ENCODE data around the gene SP8.
"Not testable (repeated sequence)": the region's sequence is repeated elsewhere in the genome, so short reads cannot be mapped to it uniquely, and the experiment has no call there.

Gene SP8

DNA sequence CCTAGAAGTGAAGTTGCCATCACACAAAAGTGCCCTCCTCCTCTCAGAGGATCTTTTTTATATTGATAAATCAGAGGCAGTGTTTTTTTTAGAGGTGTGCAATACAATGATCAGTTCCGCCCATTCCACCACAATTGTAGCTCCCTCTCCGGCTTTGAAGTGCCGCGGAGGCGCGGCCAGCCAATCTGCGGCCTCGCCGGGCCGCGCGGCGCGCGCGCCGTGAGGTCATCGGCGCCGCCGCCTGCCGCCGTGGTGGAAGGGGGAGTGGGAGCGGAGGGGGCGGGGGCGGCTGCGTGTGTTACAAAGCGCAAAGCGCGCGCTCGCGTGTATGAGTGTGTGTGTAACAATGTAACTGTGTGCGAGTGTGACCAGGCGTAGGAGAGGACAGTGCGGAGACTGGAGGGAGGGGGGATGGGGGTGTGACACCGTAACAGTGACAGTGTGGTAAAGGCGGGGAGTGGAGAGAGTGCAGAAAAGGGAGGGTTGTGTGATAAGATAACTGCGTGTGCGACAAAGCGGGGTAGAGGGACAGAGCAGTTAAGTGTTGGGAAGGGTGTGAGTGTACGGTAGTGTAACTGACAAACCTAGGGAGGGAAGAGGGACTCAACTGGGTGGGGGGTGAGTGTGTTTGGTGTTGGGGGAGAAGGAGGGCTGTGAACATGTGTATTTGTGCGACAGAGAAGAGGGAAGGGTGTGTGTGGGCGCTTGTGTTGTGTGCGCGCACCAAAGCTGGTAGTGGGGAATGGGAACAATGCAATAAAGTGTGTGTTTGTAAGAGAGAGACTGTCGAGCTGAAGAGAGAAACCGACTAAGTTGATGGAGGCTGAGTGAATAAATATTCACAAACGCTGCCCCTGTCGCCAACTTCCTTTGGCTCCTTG lies at the start of gene SP8:
Gene SP8 (minus strand): TSS at position 108 of the 881 bp plus-strand sequence. CDS start 88 bp downstream, at position 20.
- no peak for DNase-seq

DNA sequence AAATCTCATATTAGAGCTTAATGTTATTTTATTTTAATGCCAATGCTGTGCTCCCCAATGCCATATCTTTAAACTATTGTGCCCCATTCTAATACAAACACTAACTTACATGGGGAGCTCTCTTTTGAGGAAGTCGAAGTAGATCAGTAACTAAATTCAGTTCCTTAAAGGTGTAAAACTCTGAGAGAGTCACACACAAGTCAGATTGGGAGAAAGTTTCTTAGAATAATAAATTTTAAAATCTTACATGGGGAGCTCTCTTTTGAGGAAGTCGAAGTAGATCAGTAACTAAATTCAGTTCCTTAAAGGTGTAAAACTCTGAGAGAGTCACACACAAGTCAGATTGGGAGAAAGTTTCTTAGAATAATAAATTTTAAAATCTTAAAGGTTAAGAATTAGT lies 49.7 kb upstream of the SP8 start:
- not testable (repeated sequence) for DNase-seq

DNA sequence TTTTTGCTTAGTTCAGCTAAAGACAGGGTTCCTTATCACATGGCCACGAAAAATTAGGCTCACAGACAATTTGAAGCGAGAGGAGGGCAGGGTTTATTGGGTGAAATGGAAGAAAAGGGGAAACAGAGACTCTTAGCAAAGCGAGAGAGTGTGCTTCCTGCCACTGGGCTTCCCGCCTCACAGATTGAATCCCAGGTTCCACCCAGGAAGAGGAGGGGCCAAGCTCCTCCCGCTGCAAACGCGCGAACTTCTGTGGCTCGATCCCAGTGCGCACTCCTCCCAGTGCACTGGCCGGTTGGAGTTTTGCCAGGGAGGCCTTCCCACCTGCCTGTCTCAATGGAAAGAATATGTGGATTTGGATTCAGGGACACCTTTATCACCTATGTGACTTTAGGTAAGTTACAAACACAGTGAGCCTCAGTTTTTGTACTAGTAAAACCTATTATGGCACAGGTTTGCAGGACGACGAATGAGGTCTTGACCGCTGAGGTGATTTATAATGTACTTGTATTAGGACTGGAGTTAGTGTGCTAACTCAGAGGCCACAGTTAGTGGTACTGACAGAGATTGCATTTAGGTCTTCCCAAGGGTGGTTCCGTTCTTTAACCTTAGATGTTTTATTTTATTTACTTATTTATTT lies 48.5 kb upstream of the SP8 start:
- DNase-seq: no peak

DNA sequence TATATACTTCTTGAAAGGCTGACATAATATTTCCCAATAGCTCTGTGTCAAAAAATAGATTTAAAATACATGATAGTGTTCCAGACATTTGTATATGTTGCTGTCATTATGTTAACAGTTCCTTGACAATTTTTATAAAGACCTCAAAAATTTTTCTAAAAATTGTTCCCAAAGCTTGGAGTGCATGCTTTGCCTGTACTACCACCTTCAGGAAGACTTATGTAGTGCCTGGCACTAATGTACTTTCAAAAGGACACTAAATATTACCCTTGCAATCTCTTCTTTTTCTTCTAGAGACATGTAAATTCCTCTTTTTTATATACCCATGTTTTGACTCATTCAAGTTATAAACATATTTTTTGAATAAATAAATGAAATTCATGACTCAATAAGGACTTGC lies 48.0 kb upstream of the SP8 start:
- DNase-seq: no peak

DNA sequence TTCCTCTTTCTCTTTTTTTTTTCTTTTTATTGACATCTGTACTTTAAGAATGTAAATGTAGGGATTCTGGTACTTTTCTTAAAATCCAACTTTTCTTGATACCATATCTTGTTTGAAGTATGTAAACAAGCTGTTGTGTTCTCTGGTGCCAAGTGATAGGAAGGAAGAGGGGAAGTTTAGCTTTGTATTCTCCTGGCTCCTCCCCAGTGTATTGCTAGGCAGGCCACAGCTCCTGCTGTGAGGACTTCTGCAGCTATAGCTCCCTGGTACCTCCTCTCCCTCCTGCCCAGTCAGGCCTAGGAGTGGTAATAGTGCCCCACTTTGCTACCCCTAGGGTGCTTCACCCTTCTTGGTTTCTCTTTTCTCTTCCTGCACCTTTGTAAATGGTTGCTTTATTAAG lies 45.3 kb upstream of the SP8 start:
- DNase-seq: no peak

DNA sequence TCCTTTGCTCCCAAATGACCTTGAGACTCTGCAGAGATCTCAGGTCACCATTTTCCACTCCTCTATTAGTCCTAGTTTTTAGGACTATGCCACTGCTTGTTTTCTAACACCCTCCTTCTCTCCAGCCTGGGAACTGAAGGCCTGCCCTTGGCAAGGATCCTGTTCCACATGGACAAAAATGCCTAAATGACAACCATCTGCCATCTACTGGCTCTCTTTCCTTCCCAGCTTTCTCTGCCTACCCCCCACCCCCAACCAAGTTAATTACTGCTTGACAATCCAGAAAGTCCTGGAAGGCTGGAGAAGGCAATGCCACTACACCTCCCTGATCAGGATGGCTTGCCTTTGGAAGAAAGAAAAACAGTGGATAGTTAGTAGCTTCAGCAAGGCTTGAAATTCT lies 44.8 kb upstream of the SP8 start:
- DNase-seq: no peak

DNA sequence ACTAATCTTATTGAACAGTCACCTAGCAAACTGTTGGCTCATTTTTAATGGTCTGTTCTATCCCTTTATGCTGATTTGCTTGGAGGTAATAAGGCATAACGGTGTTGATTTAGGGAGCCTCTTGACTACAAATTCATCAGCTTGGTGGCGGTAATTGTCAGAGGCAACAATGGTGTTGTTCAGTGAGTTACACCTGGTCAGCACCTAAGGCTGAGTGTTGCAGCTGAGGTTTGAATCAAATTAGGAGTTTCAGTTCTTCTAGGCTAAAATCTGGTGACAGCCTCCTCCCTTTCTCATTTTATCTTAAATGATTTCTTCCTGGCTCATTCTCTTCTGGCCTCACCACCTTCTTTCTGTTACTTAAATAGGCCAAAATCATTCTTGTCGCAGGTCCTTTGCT lies 42.3 kb upstream of the SP8 start:
- no peak for DNase-seq

DNA sequence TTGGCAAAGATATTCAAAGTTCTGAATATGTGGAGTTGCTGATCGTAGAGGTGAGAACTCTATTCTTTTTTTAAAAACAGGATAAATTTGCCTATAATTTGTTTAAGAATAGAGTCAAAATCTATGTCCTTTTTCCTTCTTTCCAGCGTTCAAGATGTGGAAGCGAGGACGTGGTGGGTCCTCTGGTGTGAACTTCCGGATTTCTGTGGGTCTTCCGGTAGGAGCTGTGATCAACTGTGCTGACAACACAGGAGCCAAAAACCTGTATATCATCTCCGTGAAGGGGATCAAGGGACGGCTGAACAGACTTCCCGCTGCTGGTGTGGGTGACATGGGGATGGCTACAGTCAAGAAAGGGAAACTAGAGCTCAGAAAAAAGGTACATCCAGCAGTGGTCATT lies 40.5 kb upstream of the SP8 start:
- DNase-seq: no peak

DNA sequence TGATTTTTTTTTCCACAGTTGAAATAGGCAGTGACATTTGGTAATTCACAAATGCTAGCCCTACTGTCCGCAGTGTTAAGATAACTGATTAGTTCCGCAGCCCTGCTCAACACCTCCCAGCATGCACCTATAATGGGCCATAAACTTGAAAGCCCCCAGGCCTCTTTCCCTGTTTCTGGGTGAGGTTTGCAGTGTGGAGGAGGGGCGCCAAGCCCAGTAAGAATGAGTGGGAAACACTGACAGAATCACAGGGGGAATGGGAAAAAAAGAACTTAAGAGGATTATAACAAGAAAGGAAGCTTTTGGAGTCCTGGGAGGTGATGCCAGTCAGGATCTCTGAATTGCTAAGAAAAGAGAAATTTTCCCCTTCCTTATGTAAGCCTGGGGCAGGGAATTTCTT lies 39.6 kb upstream of the SP8 start:
- no peak for DNase-seq

DNA sequence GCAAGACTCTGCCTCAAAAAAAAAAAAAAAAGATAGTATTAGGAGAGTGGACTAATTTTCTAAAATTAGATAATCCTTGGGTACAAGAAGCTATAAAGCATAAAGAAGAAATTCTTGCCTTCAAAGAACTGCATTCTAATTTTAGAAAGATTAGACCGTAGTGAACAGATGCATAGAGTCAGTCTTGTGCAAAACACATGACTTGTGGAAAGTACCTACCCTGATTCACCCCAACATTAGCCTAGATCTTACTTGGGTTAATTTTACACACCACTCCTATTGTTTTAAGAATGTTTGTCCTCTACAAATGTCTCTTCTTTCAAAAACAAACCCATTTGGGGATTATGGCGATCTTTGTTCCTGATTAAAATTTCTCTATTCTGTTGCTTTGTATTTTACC lies 38.9 kb upstream of the SP8 start:
- no peak for DNase-seq

DNA sequence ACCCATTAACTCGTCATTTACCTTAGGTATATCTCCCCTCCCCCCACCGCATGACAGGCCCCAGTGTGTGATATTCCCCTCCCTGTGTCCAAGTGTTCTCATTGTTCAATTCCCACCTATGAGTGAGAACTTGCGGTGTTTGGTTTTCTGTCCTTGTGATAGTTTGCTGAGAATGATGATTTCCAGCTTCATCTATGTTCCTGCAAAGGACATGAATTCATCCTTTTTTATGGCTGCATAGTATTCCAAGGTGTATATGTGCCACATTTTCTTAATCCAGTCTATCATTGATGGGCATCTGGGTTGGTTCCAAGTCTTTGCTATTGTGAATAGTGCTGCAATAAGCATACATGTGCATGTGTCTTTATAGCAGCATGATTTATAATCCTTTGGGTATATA lies 34.7 kb upstream of the SP8 start:
- DNase-seq: not testable (repeated sequence)

DNA sequence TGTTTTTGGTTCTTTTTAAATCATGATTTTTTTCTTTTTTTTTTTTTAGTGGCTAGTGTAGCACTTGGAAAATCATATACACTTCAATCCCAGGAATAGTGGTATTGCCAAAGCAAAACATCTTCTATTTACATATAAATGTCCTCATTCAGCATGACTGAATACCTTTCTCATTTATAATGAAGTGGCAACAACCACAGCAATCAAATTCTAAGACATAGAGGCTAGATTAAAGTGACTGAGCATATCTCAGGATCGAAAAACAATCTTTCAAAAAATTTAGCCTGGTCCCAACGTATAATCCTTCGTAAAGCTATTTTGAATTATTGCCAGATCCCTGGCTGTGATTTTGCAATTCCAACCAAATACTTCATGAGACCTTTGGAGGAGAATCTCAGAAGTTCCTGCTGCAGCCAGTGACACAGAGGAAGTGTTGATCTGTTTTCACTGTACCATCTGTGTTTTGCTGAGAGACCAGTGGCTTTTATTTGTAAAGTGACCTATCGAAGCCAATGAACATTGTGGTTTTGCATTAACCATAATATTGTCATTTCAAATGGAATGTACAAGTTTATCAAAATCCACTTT lies 29.8 kb upstream of the SP8 start:
- no peak for DNase-seq

DNA sequence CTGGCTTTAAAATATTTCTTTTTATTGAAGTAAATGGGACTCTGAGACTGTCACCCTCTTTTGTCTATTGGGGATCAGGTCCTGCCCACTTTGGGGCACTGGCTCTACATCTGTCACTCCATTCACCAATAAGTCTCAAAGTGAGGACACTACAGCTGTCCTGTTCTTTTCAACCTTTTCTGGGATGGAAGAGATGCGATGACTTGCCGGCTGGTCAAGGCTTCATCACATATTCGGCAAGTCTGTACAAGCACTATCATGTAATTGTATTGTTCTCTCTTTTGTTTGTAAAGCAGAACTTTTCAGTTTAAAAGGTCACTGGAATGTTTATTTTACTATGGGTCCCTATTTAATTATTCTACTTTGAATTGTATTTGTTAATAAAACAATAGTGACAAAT lies 17.7 kb upstream of the SP8 start:
- DNase-seq: no peak

DNA sequence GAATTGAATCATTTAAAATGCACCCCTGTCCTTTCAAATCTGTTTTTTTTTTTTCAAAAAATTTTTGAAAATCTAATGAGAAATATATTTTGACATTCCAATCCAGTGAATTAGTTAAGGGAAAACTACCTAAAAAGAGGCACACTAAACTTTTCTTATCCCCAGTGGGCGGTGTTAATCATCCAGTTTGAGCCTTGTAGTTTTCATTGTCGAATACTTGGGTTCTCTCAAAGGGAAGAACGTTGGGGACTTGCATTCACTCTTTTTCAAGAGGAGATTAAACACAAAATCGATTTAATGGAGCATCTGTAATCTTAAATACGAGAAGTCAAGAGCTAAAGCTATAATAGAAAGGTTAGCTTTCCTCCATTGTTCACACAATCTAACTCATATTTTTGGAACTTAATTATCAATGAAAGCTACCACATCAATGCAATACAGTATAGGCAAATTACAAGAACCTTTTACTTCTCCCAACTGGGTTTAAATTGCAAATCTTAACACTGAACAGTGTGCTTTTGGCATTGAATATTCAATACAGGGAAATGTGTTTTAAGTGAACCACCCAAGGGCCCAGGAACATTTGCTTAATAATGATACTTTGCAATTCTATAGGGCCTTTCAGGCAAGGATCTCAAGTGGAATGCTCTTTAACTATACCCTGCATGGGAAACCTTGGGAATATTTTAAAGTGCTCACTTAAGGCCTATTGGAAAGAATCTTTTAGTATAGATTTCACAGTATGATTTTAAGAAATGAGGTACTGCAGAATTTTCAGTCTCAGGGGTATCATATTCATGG lies 13.1 kb upstream of the SP8 start:
- DNase-seq: no peak

DNA sequence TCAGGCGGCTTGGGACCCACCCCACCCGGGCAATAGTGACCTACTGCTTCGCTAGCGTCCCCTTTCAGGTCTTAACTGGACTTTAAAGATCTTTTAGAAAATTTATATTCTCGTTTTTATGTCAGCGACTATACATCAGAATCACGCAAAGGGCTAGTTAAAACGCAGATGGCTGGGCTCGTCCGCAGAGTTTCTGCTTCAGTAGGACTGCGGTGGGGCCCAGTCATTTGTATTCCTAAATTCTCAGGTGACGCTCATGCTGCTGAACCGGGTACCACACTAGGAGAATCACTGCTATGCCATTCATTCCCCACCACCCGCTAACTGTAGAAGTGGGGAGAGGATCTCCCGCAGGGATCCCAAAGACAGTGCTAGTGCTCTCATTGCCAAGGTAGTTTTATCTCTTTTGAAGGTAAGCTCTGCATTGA lies 12.0 kb upstream of the SP8 start:
- no peak for DNase-seq

DNA sequence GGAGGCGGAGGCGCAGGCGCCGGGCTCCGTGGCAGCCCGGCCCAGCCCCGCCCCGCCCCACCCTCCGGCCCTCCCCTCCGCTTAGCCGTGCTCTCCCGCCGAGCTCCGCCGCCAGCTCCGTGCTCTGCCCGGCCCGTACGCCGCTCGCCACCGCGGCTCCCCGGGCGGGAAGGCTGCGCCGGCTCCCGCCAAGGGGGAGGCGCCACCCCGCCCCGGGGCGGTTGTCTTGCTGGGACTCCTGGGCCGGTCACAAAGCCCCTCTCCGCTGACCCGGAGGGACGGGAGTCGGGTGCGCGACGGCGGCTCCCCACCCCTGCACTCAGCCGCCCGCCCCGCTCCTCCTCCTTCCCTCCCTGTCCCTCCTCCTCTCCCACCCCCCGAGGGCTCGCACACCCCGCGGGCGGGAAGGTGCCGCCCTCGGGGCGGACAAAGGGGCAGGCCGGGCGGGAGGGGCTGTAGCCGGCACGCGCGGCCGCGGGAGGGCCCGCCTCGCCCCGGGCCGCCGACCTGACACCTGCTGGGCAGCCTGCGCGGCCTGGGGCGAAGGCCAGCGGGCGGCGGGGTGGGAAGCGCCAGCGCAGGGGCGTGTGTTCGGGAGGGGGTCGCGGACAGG lies 11.5 kb upstream of the SP8 start:
- no peak for DNase-seq

DNA sequence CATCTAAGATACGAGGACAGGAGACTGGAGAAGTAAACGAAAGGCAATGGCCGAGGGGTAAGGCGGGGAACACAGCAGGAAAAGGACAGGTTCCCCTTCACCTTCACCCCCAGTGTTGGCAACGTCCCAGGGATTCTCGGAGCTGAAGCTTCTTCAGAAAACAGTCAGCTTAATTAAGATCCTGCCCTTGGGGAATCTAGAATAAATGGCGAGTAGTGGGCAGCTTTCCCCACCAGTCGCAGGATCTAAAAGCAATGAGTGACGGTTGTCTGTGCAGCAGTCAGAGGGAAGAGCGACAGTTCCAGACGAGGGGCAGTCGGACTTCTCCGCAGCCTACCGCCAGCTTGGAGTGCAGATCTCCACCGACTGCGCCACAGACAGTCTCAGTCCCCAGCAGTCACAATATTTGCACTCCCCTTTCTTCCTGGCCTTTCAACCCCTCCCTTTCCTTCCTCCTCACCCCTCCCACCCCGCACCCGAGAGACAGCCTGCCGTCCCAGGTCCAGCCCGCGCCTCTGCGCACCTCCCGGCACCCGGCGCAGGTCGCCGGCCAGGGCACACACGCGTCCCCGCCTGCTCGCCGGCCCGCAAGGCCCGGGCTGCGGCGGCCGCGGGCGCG lies 10.9 kb upstream of the SP8 start:
- DNase-seq: no peak

DNA sequence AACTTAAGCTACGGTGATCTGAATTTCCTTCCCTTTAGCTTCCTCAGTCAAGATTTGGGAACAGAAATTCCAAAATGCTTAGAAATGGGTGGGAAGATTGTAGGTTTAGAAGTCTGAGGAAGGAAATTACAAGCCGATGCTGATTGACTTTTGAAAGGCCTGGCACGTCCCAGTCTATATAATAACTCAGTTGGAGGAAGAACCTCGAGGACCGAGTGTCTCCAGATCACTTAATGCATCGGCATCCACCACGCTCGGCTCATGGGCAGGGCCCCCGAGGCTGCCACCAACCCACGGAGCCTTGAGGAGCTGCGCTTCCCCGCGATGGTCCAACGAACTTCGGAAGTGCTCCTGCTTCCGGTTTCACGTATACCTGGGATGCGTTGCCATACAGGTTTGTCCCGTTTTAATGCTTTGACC lies 10.4 kb upstream of the SP8 start:
- DNase-seq: no peak

DNA sequence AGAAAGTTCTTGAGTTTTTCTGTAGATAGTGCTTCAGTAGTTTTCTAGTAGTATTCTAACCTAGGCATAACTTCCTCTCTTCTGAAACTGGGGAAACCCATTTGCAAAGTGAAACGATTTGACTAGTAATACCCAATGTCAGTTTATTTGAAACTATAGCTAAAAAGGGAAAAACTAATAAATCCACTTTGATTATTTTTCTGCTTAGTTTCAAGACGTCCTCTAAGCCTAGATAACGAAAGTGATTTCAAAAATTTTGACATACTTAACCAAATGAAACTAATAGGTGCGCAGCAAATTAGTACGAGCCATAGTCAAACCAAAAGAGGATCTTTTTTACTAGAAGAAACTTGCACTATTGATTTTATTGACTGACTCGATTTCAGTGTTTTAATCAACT lies 9.8 kb upstream of the SP8 start:
- no peak for DNase-seq

DNA sequence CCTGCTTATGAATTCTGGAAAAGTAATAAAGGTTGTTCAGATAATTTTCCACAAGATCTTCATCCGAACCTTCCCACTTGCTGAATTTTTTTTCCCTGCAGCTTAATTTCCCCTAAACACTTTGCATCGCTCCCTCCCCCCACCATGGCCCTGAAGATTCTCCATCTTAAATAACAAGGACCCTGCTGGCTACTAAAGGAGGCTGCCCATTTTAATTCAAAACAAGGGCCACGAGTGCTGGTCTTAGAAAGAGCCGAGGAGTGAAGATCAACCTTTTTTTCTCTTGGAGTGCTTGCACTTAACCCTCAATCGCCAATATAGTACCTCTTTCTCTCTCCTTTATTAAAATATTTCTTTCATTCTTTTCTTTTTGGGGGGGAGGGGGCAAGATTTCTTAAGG lies 9.2 kb upstream of the SP8 start:
- DNase-seq: no peak

DNA sequence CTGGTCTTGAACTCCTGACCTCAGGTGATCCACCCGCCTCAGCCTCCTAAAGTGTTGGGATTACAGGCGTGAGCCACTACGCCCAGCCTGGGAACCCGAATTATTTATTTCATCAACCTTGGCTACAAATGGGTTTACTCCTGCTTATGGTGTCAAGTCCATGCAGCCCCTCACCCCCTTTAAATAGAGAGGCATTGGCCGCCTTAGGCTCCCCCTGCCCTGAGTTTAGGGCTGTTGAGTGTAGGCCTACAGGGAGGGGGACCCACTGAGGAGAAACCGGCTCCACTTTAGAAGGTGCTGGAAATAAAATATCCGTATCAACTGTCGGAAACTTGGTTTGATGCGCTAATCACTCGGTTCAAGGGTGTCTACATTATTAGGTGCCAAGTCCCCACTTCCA lies 8.7 kb upstream of the SP8 start:
- no peak for DNase-seq

DNA sequence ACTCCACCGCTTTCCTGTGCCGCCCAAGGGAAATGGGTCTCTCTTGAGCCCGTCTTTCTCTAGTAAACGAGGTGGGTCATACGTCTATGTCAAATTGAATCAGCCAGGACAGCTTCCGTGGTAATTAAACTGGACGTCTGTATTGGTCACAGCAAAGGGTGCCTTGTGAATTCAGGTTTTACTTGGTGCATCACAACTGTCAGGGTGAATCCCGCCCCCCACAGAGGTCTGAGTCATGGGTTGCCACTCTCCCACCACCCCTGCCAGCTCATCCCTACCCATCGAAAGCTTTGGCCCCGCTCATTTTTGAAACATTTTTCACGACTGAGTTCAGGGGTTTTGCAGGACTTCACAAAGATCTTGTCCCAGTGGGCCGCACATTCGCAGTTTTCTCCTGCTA lies 8.0 kb upstream of the SP8 start:
- no peak for DNase-seq

Data from GDM1 (cell line).